Esophagus (tissue), 2 donors: ENCODE results near the gene SLC11A1. TPM values are rescaled to one million over a fixed set of nuclear protein-coding genes. Genes with fewer than 3 reads are reported as not detected.

Experiments
- H3K27ac ChIP-seq, 2 donors: one replicate each; pipeline ENCODE4 v1.5.1; 2013; ENCODE audit warnings: low read depth in 2 of 2, mild to moderate bottlenecking in 2 of 2, inconsistent platforms in 1 of 2, low read length in 1 of 2, moderate library complexity in 1 of 2
- H3K27me3 ChIP-seq, 2 donors: one replicate each; pipeline ENCODE4 v1.6.1; 2013; ENCODE audit warnings: low read length in 2 of 2, control low read depth in 1 of 2, mild to moderate bottlenecking in 1 of 2; ENCODE audit not compliant: insufficient read depth in 2 of 2, control insufficient read depth in 1 of 2
- H3K36me3 ChIP-seq, 2 donors: one replicate each; pipeline ENCODE4 v1.6.1; 2013; ENCODE audit warnings: low read length in 1 of 2; ENCODE audit not compliant: control insufficient read depth in 2 of 2, insufficient read depth in 2 of 2
- H3K4me1 ChIP-seq, 2 donors: one replicate each; pipeline ENCODE4 v1.6.1; 2013; ENCODE audit warnings: low read length in 1 of 2; ENCODE audit not compliant: control insufficient read depth in 2 of 2, insufficient read depth in 2 of 2
- H3K4me3 ChIP-seq, 2 donors: one replicate each; pipeline ENCODE4 v1.5.1; 2013; ENCODE audit warnings: low read length in 2 of 2, mild to moderate bottlenecking in 2 of 2, low read depth in 1 of 2, moderate library complexity in 1 of 2
- H3K9me3 ChIP-seq, 2 donors: one replicate each; pipeline ENCODE4 v1.6.1; 2013; ENCODE audit warnings: mild to moderate bottlenecking in 2 of 2, low read depth in 1 of 2, low read length in 1 of 2, moderate library complexity in 1 of 2; ENCODE audit not compliant: control insufficient read depth in 2 of 2, insufficient read depth in 1 of 2
- WGBS, 2 donors: extraction: QIAGEN DNeasy Blood & Tissue Kit; methylation state at CpG; one replicate each; pipeline ENCODE4 v1.1.7; 2013; 5-methylcytosine and 5-hydroxymethylcytosine counted together
- polyA plus RNA-seq, 2 donors: library from polyadenylated mRNA; stranded (reverse); fragments of 200-250 nt; gene quantifications; one replicate each; pipeline ENCODE4 v1.2.3, GENCODE V29; 2013
- donor health status: healthy with polysubstance abuse.
- donor health status: Bipolar disorder and iron deficiency.

The SLC11A1 gene
- polyA plus RNA-seq, 2 donors = 1.1 to 1.5 TPM

DNA sequence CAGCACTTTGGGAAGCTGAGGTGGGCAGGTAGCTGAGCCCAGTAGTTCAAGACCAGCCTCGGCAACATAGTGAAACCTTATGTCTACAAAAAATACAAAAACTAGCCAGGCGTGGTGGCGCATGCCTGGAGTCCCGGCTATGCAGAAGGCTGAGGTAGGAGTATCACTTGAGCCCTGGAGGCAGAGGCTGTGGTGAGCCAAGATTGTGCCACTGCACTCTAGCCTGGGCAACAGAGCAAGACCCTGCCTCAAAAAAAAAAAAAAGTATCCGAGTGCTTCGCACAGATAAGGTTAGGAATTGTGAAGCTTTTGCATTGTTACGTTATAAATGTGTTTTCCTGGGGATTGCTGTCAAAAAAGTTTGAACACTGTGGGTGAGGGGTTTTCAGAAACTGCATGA, 21.7 kb downstream of the SLC11A1 start:
- no peak overlapping the region for H3K4me3 ChIP-seq
- H3K27ac ChIP-seq = peak overlapping the region in 1 of 2 donors; percentile 13
- H3K27me3 ChIP-seq = no peaks in the 10 kb centered on the region
- H3K4me1 ChIP-seq = peaks cover 0 to 33% of the 10 kb centered on the region in 2 donors
- 74 to 75% methylated on average over 7 of the region's 7 CpGs for WGBS, 2 donors
- no peaks in the 10 kb centered on the region for H3K9me3 ChIP-seq
- peaks cover 9 to 35% of the 10 kb centered on the region in 2 donors for H3K36me3 ChIP-seq

DNA sequence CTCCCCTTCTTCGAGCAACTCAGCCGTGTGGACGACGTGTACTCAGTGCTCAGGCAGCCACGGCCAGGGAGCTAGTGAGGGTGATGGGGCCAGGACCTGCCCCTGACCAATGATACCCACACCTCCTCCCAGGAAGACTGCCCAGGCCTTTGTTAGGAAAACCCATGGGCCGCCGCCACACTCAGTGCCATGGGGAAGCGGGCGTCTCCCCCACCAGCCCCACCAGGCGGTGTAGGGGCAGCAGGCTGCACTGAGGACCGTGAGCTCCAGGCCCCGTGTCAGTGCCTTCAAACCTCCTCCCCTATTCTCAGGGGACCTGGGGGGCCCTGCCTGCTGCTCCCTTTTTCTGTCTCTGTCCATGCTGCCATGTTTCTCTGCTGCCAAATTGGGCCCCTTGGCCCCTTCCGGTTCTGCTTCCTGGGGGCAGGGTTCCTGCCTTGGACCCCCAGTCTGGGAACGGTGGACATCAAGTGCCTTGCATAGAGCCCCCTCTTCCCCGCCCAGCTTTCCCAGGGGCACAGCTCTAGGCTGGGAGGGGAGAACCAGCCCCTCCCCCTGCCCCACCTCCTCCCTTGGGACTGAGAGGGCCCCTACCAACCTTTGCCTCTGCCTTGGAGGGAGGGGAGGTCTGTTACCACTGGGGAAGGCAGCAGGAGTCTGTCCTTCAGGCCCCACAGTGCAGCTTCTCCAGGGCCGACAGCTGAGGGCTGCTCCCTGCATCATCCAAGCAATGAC, 22.4 kb downstream of the SLC11A1 start:
- Histone ChIP-seq H3K4me1 (peaks cover 0 to 31% of the 10 kb centered on the region in 2 donors), H3K27me3 (no peaks in the 10 kb centered on the region), H3K27ac (peak overlapping the region; percentile 13 to 86), H3K9me3 (no peaks in the 10 kb centered on the region), H3K4me3 (no peak overlapping the region), H3K36me3 (peaks cover 9 to 35% of the 10 kb centered on the region in 2 donors)
- 64 to 77% methylated on average over 16 of the region's 16 CpGs for WGBS, 2 donors

DNA sequence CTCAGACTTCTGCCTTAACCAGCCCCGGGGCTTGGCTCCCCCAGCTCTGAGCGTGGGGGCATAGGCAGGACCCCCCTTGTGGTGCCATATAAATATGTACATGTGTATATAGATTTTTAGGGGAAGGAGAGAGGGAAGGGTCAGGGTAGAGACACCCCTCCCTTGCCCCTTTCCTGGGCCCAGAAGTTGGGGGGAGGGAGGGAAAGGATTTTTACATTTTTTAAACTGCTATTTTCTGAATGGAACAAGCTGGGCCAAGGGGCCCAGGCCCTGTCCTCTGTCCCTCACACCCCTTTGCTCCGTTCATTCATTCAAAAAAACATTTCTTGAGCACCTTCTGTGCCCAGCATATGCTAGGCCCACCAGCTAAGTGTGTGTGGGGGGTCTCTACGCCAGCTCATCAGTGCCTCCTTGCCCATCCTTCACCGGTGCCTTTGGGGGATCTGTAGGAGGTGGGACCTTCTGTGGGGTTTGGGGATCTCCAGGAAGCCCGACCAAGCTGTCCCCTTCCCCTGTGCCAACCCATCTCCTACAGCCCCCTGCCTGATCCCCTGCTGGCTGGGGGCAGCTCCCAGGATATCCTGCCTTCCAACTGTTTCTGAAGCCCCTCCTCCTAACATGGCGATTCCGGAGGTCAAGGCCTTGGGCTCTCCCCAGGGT, 23.1 kb downstream of the SLC11A1 start:
- Histone ChIP-seq H3K27ac (peak overlapping the region; percentile 86 to 94), H3K27me3 (no peaks in the 10 kb centered on the region), H3K4me1 (peaks cover 0 to 31% of the 10 kb centered on the region in 2 donors), H3K9me3 (no peaks in the 10 kb centered on the region), H3K36me3 (peaks cover 9 to 35% of the 10 kb centered on the region in 2 donors), H3K4me3 (no peak overlapping the region)
- WGBS, 2 donors = 43 to 51% methylated on average over 8 of the region's 8 CpGs

DNA sequence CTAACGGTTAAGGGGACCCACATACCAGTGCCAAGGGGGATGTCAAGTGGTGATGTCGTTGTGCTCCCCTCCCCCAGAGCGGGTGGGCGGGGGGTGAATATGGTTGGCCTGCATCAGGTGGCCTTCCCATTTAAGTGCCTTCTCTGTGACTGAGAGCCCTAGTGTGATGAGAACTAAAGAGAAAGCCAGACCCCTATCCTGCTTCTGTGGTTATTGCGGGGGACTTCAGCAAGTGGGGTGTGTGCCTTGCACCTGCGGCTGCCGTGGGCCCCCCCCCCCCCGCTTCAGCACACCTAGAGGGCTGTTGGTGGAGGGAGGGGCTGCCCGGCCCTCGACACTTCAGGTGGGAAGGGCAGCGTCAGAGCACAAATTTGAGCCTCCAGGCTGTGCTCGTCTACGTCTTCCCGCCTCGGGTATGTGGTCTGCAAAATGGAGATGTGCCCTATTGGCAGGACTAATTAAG, 23.7 kb downstream of the SLC11A1 start:
- Histone ChIP-seq H3K9me3 (no peaks in the 10 kb centered on the region), H3K27ac (peak overlapping the region; percentile 86 to 94), H3K4me3 (peak overlapping the region; percentile 1 to 24), H3K36me3 (peaks cover 9 to 35% of the 10 kb centered on the region in 2 donors), H3K27me3 (no peaks in the 10 kb centered on the region), H3K4me1 (peaks cover 0 to 31% of the 10 kb centered on the region in 2 donors)
- 3 to 4% methylated on average over 15 of the region's 15 CpGs for WGBS, 2 donors

DNA sequence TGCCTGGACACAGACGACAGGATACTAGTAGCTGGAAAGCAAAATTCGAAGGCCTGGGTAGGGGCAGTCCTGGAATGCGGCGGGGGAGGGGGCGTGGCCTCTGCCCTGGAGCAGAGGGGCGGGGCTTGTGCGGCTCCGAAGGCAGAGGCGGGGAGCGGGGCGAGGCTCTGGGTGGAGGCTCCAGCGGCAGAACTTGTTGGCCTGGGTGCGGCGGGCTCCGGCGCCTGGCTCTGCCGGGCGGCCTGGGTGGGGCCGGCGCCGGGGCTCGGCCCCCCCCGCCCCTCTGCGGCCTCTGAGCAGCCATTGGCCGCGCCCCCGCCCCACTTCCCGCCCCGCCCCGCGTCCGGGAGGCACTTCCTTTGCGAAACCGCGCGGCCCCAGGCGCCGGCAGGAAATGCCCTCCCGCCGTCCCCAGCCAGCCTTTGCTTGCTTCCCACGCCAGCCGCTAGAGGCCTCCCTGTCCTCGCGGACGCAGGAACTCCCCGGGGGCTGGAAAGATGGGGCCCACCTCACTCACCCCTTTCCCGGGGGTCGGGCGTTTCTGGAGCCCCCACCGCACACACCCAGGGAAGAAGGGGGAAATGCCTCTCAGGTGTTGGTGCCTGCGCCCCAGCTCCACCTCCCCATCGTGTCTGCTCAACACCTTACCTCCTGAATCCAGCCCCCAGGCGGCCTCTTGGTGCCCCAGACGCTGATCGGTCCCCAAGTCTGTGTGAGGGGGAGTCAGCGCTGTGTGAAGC, 24.3 kb downstream of the SLC11A1 start:
- H3K9me3 ChIP-seq = no peaks in the 10 kb centered on the region
- H3K27me3 ChIP-seq = no peaks in the 10 kb centered on the region
- peak overlapping the region; percentile 44 to 47 for H3K4me3 ChIP-seq
- 1% methylated on average over 32 to 56 of the region's 56 CpGs for WGBS, 2 donors
- H3K36me3 ChIP-seq = peaks cover 9 to 30% of the 10 kb centered on the region in 2 donors
- peaks cover 0 to 26% of the 10 kb centered on the region in 2 donors for H3K4me1 ChIP-seq
- peak overlapping the region; percentile 92 to 94 for H3K27ac ChIP-seq

DNA sequence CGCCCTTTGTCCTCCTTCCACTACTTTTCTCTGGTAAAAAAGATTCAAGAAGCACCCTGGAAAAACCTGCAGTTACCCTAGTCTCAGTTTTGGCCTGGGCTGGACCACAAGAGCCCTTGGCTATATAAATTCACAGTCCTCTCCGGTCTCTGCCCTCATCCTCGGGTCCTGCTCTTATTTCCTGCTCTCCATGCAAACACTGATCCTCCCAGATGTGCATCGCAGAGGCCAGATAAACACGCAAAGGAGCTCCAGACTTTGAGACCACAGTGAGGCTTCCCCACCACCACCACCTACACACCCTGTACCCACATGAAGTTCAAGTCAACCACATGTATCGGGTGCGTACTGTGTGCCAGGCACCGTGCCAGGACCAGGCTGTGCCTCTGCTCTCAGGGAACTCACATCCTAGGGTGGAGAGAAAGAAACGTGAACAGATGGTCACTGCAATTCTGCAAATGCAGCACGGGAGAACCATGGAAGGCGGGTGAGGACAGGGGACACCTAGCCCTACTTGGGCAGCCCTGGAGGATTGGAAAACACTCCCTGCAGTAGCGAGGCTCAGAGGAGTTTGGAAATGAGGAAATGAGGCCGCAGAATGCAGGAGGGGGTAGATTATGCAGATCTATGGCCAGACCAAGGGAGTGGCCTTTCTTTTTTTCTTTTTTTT, 25.0 kb downstream of the SLC11A1 start:
- Histone ChIP-seq H3K36me3 (peaks cover 9 to 23% of the 10 kb centered on the region in 2 donors), H3K27me3 (no peaks in the 10 kb centered on the region), H3K4me1 (peaks cover 0 to 19% of the 10 kb centered on the region in 2 donors), H3K4me3 (peak overlapping the region; percentile 44 to 47), H3K27ac (peak overlapping the region; percentile 91 to 92), H3K9me3 (no peaks in the 10 kb centered on the region)
- WGBS, 2 donors = 5% methylated on average over 13 of the region's 13 CpGs

DNA sequence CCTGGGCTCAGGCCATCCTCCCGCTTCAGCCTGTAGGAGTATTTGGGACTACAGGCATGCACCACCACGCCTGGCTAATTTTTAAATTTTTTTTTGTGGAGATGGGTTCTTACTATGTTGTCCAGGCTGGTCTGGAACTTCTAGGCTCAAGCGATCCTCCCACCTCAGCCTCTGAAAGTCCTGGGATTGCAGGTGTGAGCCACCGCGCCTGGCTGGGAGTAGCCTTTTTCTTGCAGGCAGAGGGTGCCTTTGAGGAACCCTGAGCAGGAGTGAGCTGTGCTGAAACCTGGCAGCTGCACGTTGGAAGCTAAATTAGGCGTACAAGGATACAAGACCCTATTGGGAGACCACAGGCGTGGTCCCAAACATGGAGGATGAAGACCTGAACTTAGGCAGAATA, 25.6 kb downstream of the SLC11A1 start:
- Histone ChIP-seq H3K4me3 (no peak overlapping the region), H3K27me3 (no peaks in the 10 kb centered on the region)
- 73 to 79% methylated on average over 8 of the region's 8 CpGs for WGBS, 2 donors

DNA sequence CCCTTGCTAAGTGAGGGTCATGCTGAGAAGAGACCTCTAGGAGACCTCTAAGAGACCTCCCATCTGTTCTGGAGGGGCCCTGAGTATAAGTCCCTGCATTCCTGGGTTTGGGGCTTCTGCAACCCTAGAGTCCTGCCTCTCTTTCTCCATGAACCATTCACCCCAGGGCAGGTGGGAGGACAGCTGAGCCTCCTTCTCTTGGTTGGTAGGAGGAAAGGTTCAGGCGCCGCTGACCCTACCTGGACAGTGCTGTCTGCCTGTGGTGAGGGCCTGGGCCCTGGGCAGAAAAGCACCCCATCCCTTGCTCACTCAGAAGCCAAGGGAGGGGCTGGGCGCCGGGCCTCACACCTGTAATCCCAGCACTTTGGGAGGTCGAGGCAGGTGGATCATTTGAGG, 36.2 kb downstream of the SLC11A1 start:
- WGBS, 2 donors = 86 to 87% methylated on average over 5 of the region's 5 CpGs
- no peak overlapping the region for H3K4me3 ChIP-seq
- H3K36me3 ChIP-seq = no peaks in the 10 kb centered on the region
- no peaks in the 10 kb centered on the region for H3K27me3 ChIP-seq
- H3K9me3 ChIP-seq = no peaks in the 10 kb centered on the region
- H3K27ac ChIP-seq = no peak overlapping the region
- no peaks in the 10 kb centered on the region for H3K4me1 ChIP-seq

More for the DNA sequence above, 25.6 kb downstream of the SLC11A1 start:
- H3K36me3 ChIP-seq = peaks cover 6 to 17% of the 10 kb centered on the region in 2 donors
- peak overlapping the region in 1 of 2 donors; percentile 92 for H3K27ac ChIP-seq
- peaks cover 0 to 13% of the 10 kb centered on the region in 2 donors for H3K4me1 ChIP-seq
- H3K9me3 ChIP-seq = no peaks in the 10 kb centered on the region
